Mesenchymal stem cell (in vitro differentiated cells and primary cell): Measurements from ENCODE around the gene ARPC2. TPM values are rescaled to one million over a fixed set of nuclear protein-coding genes. Genes with fewer than 3 reads are reported as not detected.
A peak's percentile ranks its signal among the peaks of the same experiment; 100 is the strongest.

ENCODE experiments used
- DNase-seq: peaks from one replicate; pipeline ENCODE4 v3.0.0-alpha.2; 2013
- H2AFZ ChIP-seq: one replicate; pipeline ENCODE4 v1.6.1; 2013; ENCODE audit warnings: low read depth, mild to moderate bottlenecking, control low read depth, inconsistent platforms, low read length, moderate library complexity
- H2AK5ac ChIP-seq: 2 replicates; pipeline ENCODE4 v1.6.1; 2013; ENCODE audit warnings: low read length, moderate library complexity, mild to moderate bottlenecking, inconsistent platforms; ENCODE audit not compliant: severe bottlenecking
- H2BK120ac ChIP-seq: one replicate; pipeline ENCODE4 v1.6.1; 2013; ENCODE audit warnings: low read depth, mild to moderate bottlenecking, inconsistent platforms, low read length, moderate library complexity
- H2BK12ac ChIP-seq, 2 experiments: one replicate each; pipeline ENCODE4 v1.6.1; 2013; ENCODE audit warnings: inconsistent platforms in 2 of 2, low read length in 2 of 2, mild to moderate bottlenecking in 2 of 2, moderate library complexity in 2 of 2, control low read depth in 1 of 2
- H2BK15ac ChIP-seq: one replicate; pipeline ENCODE4 v1.6.1; 2013; ENCODE audit warnings: mild to moderate bottlenecking, low read depth, inconsistent platforms; ENCODE audit not compliant: poor library complexity, severe bottlenecking
- H2BK5ac ChIP-seq: 2 replicates; pipeline ENCODE4 v1.6.1; 2013; ENCODE audit warnings: low read depth, mild to moderate bottlenecking, low read length, control low read depth, inconsistent platforms; ENCODE audit not compliant: poor library complexity, severe bottlenecking
- H3K14ac ChIP-seq, 2 experiments: one replicate each; pipeline ENCODE4 v1.6.1; 2013; ENCODE audit warnings: inconsistent platforms in 2 of 2, low read length in 2 of 2, control low read depth in 1 of 2, mild to moderate bottlenecking in 1 of 2, moderate library complexity in 1 of 2
- H3K18ac ChIP-seq, 2 experiments: one replicate each; pipeline ENCODE4 v1.6.1; 2013; ENCODE audit warnings: inconsistent platforms in 2 of 2, low read length in 2 of 2, control low read depth in 1 of 2, low read depth in 1 of 2, mild to moderate bottlenecking in 1 of 2
- H3K23ac ChIP-seq, 2 experiments: one replicate each; pipeline ENCODE4 v1.6.1; 2013; ENCODE audit warnings: inconsistent platforms in 2 of 2, low read length in 2 of 2, mild to moderate bottlenecking in 2 of 2, moderate library complexity in 2 of 2, control low read depth in 1 of 2
- H3K27ac ChIP-seq: 2 replicates; pipeline ENCODE4 v1.5.1; 2013; ENCODE audit warnings: mild to moderate bottlenecking, moderate library complexity, low read length, control low read depth, inconsistent platforms; ENCODE audit not compliant: poor library complexity, severe bottlenecking
- H3K27me3 ChIP-seq, 2 experiments: 2 replicates each; pipeline versions ENCODE4 v1.6.1 to v1.7.0; 2013; ENCODE audit warnings: low read length in 2 of 2, mild to moderate bottlenecking in 2 of 2, moderate library complexity in 2 of 2, control low read depth in 1 of 2, inconsistent platforms in 1 of 2; ENCODE audit not compliant: control insufficient read depth in 1 of 2, insufficient read depth in 1 of 2
- H3K36me3 ChIP-seq, 2 experiments: 2 replicates each; pipeline versions ENCODE4 v1.6.1 to v1.7.0; 2013; ENCODE audit warnings: low read length in 2 of 2, control low read depth in 1 of 2, inconsistent platforms in 1 of 2, low read depth in 1 of 2, mild to moderate bottlenecking in 1 of 2; ENCODE audit not compliant: insufficient read depth in 2 of 2, control insufficient read depth in 1 of 2
- H3K4ac ChIP-seq, 2 experiments: one replicate each; pipeline ENCODE4 v1.6.1; 2013; ENCODE audit warnings: inconsistent platforms in 2 of 2, low read length in 2 of 2, mild to moderate bottlenecking in 2 of 2, moderate library complexity in 2 of 2, control low read depth in 1 of 2, low read depth in 1 of 2
- H3K4me1 ChIP-seq: 2 replicates; pipeline ENCODE4 v1.6.1; 2013; ENCODE audit warnings: low read depth, low read length, control low read depth; ENCODE audit not compliant: control insufficient read depth, insufficient read depth
- H3K4me2 ChIP-seq: 2 replicates; pipeline ENCODE4 v1.6.1; 2013; ENCODE audit warnings: low read length, mild to moderate bottlenecking, inconsistent platforms; ENCODE audit not compliant: poor library complexity, severe bottlenecking
- H3K4me3 ChIP-seq, 2 experiments: 2 replicates each; pipeline versions ENCODE4 v1.5.1 to v1.7.0; 2013; ENCODE audit warnings: low read length in 2 of 2, mild to moderate bottlenecking in 2 of 2, control low read depth in 1 of 2, low read depth in 1 of 2; ENCODE audit not compliant: insufficient read depth in 1 of 2
- H3K79me1 ChIP-seq: replicated peaks from 2 replicates; pipeline ENCODE4 v1.6.1; 2013; ENCODE audit warnings: mild to moderate bottlenecking, control low read depth, low read length, inconsistent platforms; ENCODE audit not compliant: poor library complexity, severe bottlenecking
- H3K9ac ChIP-seq: 2 replicates; pipeline ENCODE4 v1.7.0; 2013; ENCODE audit warnings: mild to moderate bottlenecking, low read length, moderate library complexity
- H3K9me3 ChIP-seq: 2 replicates; pipeline ENCODE4 v1.7.0; 2013; ENCODE audit warnings: mild to moderate bottlenecking, low read length; ENCODE audit not compliant: control insufficient read depth
- H4K8ac ChIP-seq: one replicate; pipeline ENCODE4 v1.6.1; 2013; ENCODE audit warnings: inconsistent platforms, mild to moderate bottlenecking, low read length, moderate library complexity
- H4K91ac ChIP-seq: one replicate; pipeline ENCODE4 v1.6.1; 2013; ENCODE audit warnings: mild to moderate bottlenecking, low read length, inconsistent platforms
- WGBS: methylation state at CpG from one replicate; pipeline ENCODE4 v1.1.7; 2013; ENCODE audit warnings: mixed read lengths; 5-methylcytosine and 5-hydroxymethylcytosine counted together
- polyA plus RNA-seq, 2 experiments: library from polyadenylated mRNA; stranded (reverse); fragments of 200-250 nt; gene quantifications; one replicate each; pipeline ENCODE4 v1.2.3, GENCODE V29; 2013

Gene ARPC2
- polyA plus RNA-seq (2013, experiment 1 of 2): 757 TPM
- polyA plus RNA-seq (2013, experiment 2 of 2): 767 TPM

DNA sequence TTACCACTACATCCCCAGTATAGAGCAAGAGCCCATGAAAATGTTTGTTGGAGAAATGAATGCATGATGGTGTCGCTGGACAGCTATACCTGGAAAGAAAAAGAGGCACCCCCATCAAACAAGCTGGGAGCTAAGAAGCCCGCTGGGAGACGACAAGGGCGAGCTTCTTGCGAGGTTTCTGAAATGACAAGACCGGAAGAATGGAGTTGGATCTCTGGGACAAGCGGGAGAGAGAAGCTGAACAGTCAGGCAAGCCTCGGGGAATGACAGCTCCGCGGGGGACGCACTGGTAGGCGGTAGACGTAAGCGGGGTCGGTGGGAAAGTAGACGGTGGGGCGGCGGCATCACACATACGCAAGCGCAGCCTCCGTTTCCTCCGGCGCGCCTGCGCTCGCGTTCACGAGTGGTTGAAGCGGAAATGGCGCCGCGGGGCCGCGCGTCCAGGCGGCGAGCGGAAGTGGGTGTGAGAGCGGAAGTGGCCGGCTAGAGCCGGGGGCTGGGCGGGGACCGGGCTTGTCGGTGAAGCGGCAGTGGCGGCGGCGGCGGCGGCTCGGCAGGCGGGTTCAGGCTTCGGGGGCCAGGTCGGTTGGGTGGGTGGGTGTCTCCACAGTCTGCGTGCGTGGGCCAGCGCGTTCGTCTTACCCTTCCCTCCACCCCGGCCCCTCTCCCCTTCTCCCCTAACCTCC is at the start of gene ARPC2:
ARPC2 (plus strand) TSS at position 516 of the 686 bp plus-strand sequence. CDS start 282 bp downstream, outside the sequence.
- Histone ChIP-seq H3K27me3 (no peaks in the 10 kb centered on the region), H3K9me3 (no peaks in the 10 kb centered on the region), H4K91ac (peak within 1 kb of the TSS; percentile 99), H2AFZ (peak within 1 kb of the TSS; percentile 88), H2BK12ac (peak within 1 kb of the TSS; percentile 67 to 84), H3K14ac (peak within 1 kb of the TSS in 1 of 2 experiments; percentile 99), H2BK5ac (peak within 1 kb of the TSS; percentile 96), H3K23ac (peak within 1 kb of the TSS in 1 of 2 experiments; percentile 98), H3K9ac (peak within 1 kb of the TSS; percentile 98), H3K36me3 (peaks cover 2 to 11% of the 10 kb centered on the region in 2 experiments), H3K4me1 (peaks cover 8% of the 10 kb centered on the region), H3K18ac (peak within 1 kb of the TSS; percentile 97 to 99), H3K27ac (peak within 1 kb of the TSS; percentile 84), H2BK120ac (peak within 1 kb of the TSS; percentile 91), H3K79me1 (no peaks in the 10 kb centered on the region), H4K8ac (peak within 1 kb of the TSS; percentile 93), H2BK15ac (peak within 1 kb of the TSS; percentile 98), H3K4me3 (peak within 1 kb of the TSS; percentile 87 to 100), H3K4ac (peak within 1 kb of the TSS; percentile 93 to 100), H3K4me2 (peak within 1 kb of the TSS; percentile 87), H2AK5ac (peak within 1 kb of the TSS; percentile 13)
- peak; percentile 96 for DNase-seq
- whole genome bisulfite sequencing: 2% methylated on average over 26 of the region's 60 CpGs

DNA sequence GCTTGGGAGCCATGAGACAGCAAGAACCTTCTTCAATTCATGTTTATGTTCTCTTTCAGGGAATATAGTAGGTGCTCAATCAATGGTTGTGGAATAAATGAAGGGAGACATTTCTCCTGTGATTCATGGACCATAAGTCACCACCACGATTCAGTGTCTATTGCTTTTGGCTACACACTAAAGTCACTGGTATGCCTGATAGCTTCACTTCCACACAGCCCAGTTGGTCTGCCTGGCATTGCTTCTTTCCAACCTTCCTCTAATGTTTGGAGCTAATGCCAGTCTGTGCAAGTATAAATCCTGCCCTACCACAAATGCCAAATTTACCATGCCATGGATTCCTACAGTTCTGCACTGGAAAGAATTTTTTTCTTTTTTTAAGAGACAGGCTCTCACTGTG is 49.0 kb upstream of the ARPC2 start:
- Histone ChIP-seq H2BK120ac (no peak overlapping the region), H2BK15ac (no peak overlapping the region), H3K23ac (no peak overlapping the region), H3K9me3 (peaks cover 5% of the 10 kb centered on the region), H3K18ac (no peak overlapping the region), H3K36me3 (no peaks in the 10 kb centered on the region), H3K4me3 (no peak overlapping the region), H2BK5ac (no peak overlapping the region), H2AK5ac (no peak overlapping the region), H3K4me1 (no peaks in the 10 kb centered on the region), H2BK12ac (no peak overlapping the region), H3K27me3 (peaks cover 30 to 55% of the 10 kb centered on the region in 2 experiments), H4K91ac (no peak overlapping the region), H2AFZ (no peak overlapping the region), H3K4me2 (no peak overlapping the region), H3K79me1 (no peaks in the 10 kb centered on the region), H4K8ac (no peak overlapping the region), H3K9ac (no peak overlapping the region), H3K4ac (no peak overlapping the region), H3K27ac (no peak overlapping the region), H3K14ac (no peak overlapping the region)
- WGBS: 56% methylated on average over 1 of the region's 1 CpG
- DNase-seq: no peak

GRCh38 chr2:218168635-218169462 is 48.1 kb upstream of the ARPC2 start:
- H3K14ac ChIP-seq: no peak overlapping the region
- peaks cover 1% of the 10 kb centered on the region for H3K9me3 ChIP-seq
- H3K18ac ChIP-seq: no peak overlapping the region
- no peak overlapping the region for H2AFZ ChIP-seq
- no peak overlapping the region for H2BK120ac ChIP-seq
- WGBS: 52% methylated on average over 7 of the region's 9 CpGs
- H2AK5ac ChIP-seq: no peak overlapping the region
- no peak overlapping the region for H3K4me3 ChIP-seq
- peaks cover 22 to 47% of the 10 kb centered on the region in 2 experiments for H3K27me3 ChIP-seq
- no peak overlapping the region for H2BK12ac ChIP-seq
- H3K9ac ChIP-seq: no peak overlapping the region
- H3K23ac ChIP-seq: no peak overlapping the region
- no peaks in the 10 kb centered on the region for H3K4me1 ChIP-seq
- H4K91ac ChIP-seq: no peak overlapping the region
- H2BK5ac ChIP-seq: no peak overlapping the region
- H3K27ac ChIP-seq: no peak overlapping the region
- no peak overlapping the region for H4K8ac ChIP-seq
- no peak overlapping the region for H3K4me2 ChIP-seq
- H2BK15ac ChIP-seq: no peak overlapping the region
- H3K79me1 ChIP-seq: no peaks in the 10 kb centered on the region
- H3K36me3 ChIP-seq: no peaks in the 10 kb centered on the region
- no peak overlapping the region for H3K4ac ChIP-seq
- peak; percentile 48 for DNase-seq
